CD8-positive, alpha-beta memory T cell (primary cell): ENCODE results near the gene BRSK2. TPM values are rescaled to one million over a fixed set of nuclear protein-coding genes. Genes with fewer than 3 reads are reported as not detected.
"Not testable (repeated sequence)": the region's sequence is repeated elsewhere in the genome, so short reads cannot be mapped to it uniquely, and the experiment has no call there.

Experiments used
- CTCF ChIA-PET: fragments of 350-600 bp; sonication (Branson Sonifier 250); formaldehyde crosslinking; loops from one replicate; lab custom pipeline; 2021; ENCODE audit warnings: antibody characterized with exemption; lab: Charles Lee
- POLR2A ChIA-PET: fragments of 350-600 bp; sonication (Branson Sonifier 250); formaldehyde crosslinking; loops from one replicate; lab custom pipeline; 2021; ENCODE audit warnings: antibody characterized with exemption; lab: Charles Lee
- DNase-seq, 5 donors: peaks; one replicate each; pipeline versions ENCODE4 v3.0.0 to v3.0.0-alpha.2; 2020 to 2022; ENCODE audit warnings: mixed read lengths in 1 of 5
- H3K27ac ChIP-seq: one replicate; pipeline ENCODE4 v1.7.0; 2013; ENCODE audit warnings: low read depth, mild to moderate bottlenecking, low read length, moderate library complexity
- H3K27me3 ChIP-seq: 2 replicates; pipeline ENCODE4 v1.7.0; 2013; ENCODE audit warnings: low read length, mild to moderate bottlenecking; ENCODE audit not compliant: insufficient read depth, poor library complexity, severe bottlenecking
- H3K36me3 ChIP-seq: 2 replicates; pipeline ENCODE4 v1.7.0; 2013; ENCODE audit warnings: mild to moderate bottlenecking, low read length, moderate library complexity; ENCODE audit not compliant: insufficient read depth
- H3K4me1 ChIP-seq: 2 replicates; pipeline ENCODE4 v1.7.0; 2013; ENCODE audit warnings: mild to moderate bottlenecking, low read length, moderate library complexity; ENCODE audit not compliant: insufficient read depth
- H3K4me3 ChIP-seq: 2 replicates; pipeline ENCODE4 v1.7.0; 2013; ENCODE audit warnings: mild to moderate bottlenecking, low read length
- H3K9me3 ChIP-seq: 2 replicates; pipeline ENCODE4 v1.7.0; 2013; ENCODE audit warnings: mild to moderate bottlenecking, low read length
- H3K27ac Mint-ChIP-seq, 8 donors: one replicate each; pipeline ENCODE4 v1.8.0; 2020 to 2021; ENCODE audit warnings: mixed read lengths in 8 of 8, mild to moderate bottlenecking in 6 of 8, inconsistent platforms in 3 of 8, moderate library complexity in 3 of 8
- H3K27me3 Mint-ChIP-seq, 2 donors: one replicate each; pipeline ENCODE4 v1.8.0; 2020 to 2021; ENCODE audit warnings: mixed read lengths in 2 of 2, mild to moderate bottlenecking in 1 of 2, moderate library complexity in 1 of 2
- H3K36me3 Mint-ChIP-seq, 3 donors: one replicate each; pipeline ENCODE4 v1.8.0; 2020 to 2021; ENCODE audit warnings: mixed read lengths in 3 of 3, inconsistent platforms in 1 of 3, mild to moderate bottlenecking in 1 of 3
- H3K4me1 Mint-ChIP-seq, 3 donors: one replicate each; pipeline ENCODE4 v1.8.0; 2020 to 2021; ENCODE audit warnings: mixed read lengths in 3 of 3, inconsistent platforms in 1 of 3, mild to moderate bottlenecking in 1 of 3
- H3K4me3 Mint-ChIP-seq, 7 donors: one replicate each; pipeline ENCODE4 v1.8.0; 2020 to 2021; ENCODE audit warnings: mixed read lengths in 7 of 7, mild to moderate bottlenecking in 6 of 7, moderate library complexity in 4 of 7, inconsistent platforms in 2 of 7
- H3K9me3 Mint-ChIP-seq, 5 donors: one replicate each; pipeline ENCODE4 v1.8.0; 2020 to 2022; ENCODE audit warnings: mixed read lengths in 5 of 5, mild to moderate bottlenecking in 3 of 5, moderate library complexity in 2 of 5, inconsistent platforms in 1 of 5
- polyA plus RNA-seq: library from polyadenylated mRNA; unstranded; fragments of 300-500 nt; fragmentation: Illumina TruSeq; gene quantifications from one replicate; pipeline ENCODE4 v1.2.3, GENCODE V29; 2021
- total RNA-seq, 2 experiments: library from RNA; stranded (reverse); gene quantifications; one replicate each; pipeline ENCODE4 v1.2.3, GENCODE V29; 2021

BRSK2 gene
- total and polyA plus RNA-seq, 3 experiments from 2014 or later = 0.23 to 0.59 (median 0.35) TPM

DNA sequence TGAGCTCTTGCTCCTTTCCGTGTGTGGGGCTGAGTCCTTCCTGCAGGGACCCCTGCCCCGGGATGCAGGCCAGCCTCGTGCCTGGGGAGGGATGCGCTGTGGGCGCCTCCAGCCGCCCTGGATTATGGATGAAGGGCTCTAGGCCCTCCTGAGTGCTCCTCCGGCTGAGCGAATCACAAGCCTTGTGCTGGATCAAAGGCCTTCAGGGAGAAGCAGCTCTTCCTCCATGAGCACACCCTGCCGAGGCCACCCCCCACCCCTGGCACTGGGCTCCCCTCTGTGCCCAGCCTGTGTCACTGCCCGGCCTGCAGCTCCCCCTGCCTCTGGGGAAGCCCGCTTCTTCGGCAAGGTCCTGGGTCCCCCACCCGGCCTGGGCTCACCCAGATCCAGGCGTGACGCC is 43.8 kb downstream of the BRSK2 start:
- Mint-ChIP-seq H3K27ac (no peak overlapping the region), H3K4me1 (no peaks in the 10 kb centered on the region), H3K9me3 (no peaks in the 10 kb centered on the region), H3K27me3 (no peaks in the 10 kb centered on the region), H3K36me3 (no peaks in the 10 kb centered on the region), H3K4me3 (no peak overlapping the region)
- Histone ChIP-seq H3K9me3 (no peaks in the 10 kb centered on the region), H3K4me3 (no peak overlapping the region), H3K27me3 (no peaks in the 10 kb centered on the region), H3K4me1 (no peaks in the 10 kb centered on the region), H3K27ac (no peak overlapping the region), H3K36me3 (no peaks in the 10 kb centered on the region)
- ChIA-PET POLR2A (interaction anchor here (0.5 kb wide), 1 partner anchor 545 kb away, joined by 7 read pairs; no protein-coding TSS in a partner anchor), CTCF (no interaction called here)
- no peak for DNase-seq

DNA sequence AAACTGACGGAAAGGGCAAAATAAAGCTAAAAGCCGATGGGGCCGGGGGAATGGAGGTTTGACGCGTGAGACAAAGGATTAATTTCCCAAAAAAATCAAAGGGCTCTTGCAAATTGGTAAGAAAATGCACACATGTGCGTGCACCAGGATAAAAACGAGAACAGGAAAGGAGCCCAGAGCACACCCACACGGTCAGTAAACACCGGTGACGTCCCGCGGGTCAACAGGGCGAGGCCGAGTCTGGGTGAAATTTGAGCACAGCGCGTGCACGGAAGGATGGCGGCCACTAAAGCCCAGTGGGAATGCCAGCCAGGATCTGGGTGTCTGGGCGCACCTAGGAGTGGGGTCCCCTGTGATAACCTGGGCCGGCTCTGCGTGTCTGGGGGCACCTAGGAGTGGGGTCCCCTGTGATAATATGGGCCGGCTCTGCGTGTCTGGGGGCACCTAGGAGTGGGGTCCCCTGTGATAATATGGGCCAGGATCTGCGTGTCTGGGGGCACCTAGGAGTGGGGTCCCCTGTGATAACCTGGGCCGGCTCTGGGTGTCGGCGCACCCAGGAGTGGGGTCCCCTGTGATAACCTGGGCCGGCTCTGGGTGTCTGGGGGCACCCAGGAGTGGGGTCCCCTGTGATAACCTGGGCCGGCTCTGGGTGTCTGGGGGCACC is 44.4 kb downstream of the BRSK2 start:
- H3K27me3 Mint-ChIP-seq = no peaks in the 10 kb centered on the region
- no peaks in the 10 kb centered on the region for H3K9me3 Mint-ChIP-seq
- H3K27ac Mint-ChIP-seq = no peak overlapping the region
- Histone ChIP-seq H3K4me1 (no peaks in the 10 kb centered on the region), H3K36me3 (no peaks in the 10 kb centered on the region), H3K4me3 (no peak overlapping the region), H3K27ac (no peak overlapping the region), H3K9me3 (no peaks in the 10 kb centered on the region), H3K27me3 (no peaks in the 10 kb centered on the region)
- no peak overlapping the region for H3K4me3 Mint-ChIP-seq
- no peaks in the 10 kb centered on the region for H3K36me3 Mint-ChIP-seq
- CTCF ChIA-PET = no interaction called here
- POLR2A ChIA-PET = no interaction called here
- no peaks in the 10 kb centered on the region for H3K4me1 Mint-ChIP-seq
- DNase-seq = no peak

DNA sequence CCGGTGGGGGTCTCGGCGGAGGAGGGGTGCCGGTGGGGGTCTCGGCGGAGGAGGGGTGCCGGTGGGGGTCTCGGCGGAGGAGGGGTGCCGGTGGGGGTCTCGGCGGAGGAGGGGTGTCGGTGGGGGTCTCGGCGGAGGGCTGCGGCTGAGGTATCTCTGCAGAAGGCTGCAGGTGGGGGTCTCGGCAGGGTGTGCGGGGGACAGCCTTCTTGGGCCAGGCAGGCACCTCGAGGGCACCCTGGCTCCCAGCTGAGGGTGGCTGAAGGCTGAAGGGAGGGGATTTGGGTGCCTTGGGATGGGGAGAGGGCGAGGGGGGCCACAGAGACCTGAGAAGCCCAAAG is 45.7 kb downstream of the BRSK2 start:
- H3K4me1 Mint-ChIP-seq = not testable (repeated sequence)
- peak overlapping the region in 1 of 8 donors; percentile 47 for H3K27ac Mint-ChIP-seq

GRCh38 chr11:1435820-1436467 is 46.2 kb downstream of the BRSK2 start:
- Mint-ChIP-seq H3K4me3 (no peak overlapping the region), H3K4me1 (no peaks in the 10 kb centered on the region), H3K36me3 (no peaks in the 10 kb centered on the region), H3K9me3 (no peaks in the 10 kb centered on the region), H3K27me3 (no peaks in the 10 kb centered on the region), H3K27ac (peak overlapping the region in 1 of 8 donors; percentile 47)
- H3K9me3 ChIP-seq = no peaks in the 10 kb centered on the region
- ChIA-PET POLR2A (interaction anchor here (0.6 to 0.7 kb wide), 2 partner anchors 23 to 34 kb away, joined by 3 to 4 read pairs; no protein-coding TSS in a partner anchor), CTCF (interaction anchor here (1.6 kb wide), 1 partner anchor 8 kb away, joined by 3 read pairs; no protein-coding TSS in a partner anchor)
- DNase-seq = no peak
- no peaks in the 10 kb centered on the region for H3K27me3 ChIP-seq
- no peaks in the 10 kb centered on the region for H3K36me3 ChIP-seq
- no peak overlapping the region for H3K4me3 ChIP-seq
- H3K4me1 ChIP-seq = no peaks in the 10 kb centered on the region
- no peak overlapping the region for H3K27ac ChIP-seq

More for the DNA sequence above, 45.7 kb downstream of the BRSK2 start:
- H3K27me3 ChIP-seq, H3K4me3 ChIP-seq, H3K9me3 Mint-ChIP-seq, H3K4me1 ChIP-seq, H3K9me3 ChIP-seq, H3K27ac ChIP-seq, H3K27me3 Mint-ChIP-seq, H3K36me3 ChIP-seq, DNase-seq, H3K4me3 Mint-ChIP-seq, H3K36me3 Mint-ChIP-seq, POLR2A ChIA-PET: not testable (repeated sequence)
- CTCF ChIA-PET = interaction anchor here (1.6 kb wide), 1 partner anchor 8 kb away, joined by 3 read pairs; no protein-coding TSS in a partner anchor

DNA sequence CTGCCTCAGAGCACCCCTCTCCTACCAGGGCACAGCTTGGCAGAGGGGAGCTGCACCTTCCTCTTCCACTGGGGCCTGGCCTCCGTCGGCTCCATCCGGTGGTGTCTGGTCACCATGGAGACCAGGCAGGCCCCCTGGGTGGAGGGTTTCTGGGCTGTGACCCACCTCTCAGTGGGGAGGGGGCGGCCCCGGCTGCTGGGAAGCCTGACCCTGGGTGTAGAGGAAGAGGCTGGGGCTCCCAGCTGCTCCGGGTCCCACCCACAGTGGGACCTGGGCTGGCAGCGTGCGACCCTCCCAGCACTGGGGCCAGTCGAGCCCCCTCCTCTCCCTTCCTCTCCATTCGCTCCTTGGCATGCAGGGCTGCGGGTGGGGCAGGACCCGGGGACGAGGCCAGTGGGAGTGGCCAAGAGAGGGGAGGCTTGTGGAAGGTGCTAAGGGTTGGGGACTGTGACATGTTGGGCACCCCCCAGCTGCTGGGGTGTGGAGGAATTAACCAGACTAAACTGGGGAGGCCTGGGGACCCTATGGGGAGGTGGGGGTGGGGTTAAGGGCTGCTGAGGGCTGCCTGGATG is 46.8 kb downstream of the BRSK2 start:
- POLR2A ChIA-PET = interaction anchor here (0.6 to 0.7 kb wide), 2 partner anchors 22 to 33 kb away, joined by 3 to 4 read pairs; no protein-coding TSS in a partner anchor
- Mint-ChIP-seq H3K27me3 (no peaks in the 10 kb centered on the region), H3K4me3 (no peak overlapping the region), H3K36me3 (no peaks in the 10 kb centered on the region), H3K9me3 (no peaks in the 10 kb centered on the region), H3K27ac (no peak overlapping the region), H3K4me1 (no peaks in the 10 kb centered on the region)
- H3K36me3 ChIP-seq = no peaks in the 10 kb centered on the region
- H3K9me3 ChIP-seq = no peaks in the 10 kb centered on the region
- DNase-seq = no peak
- no peak overlapping the region for H3K27ac ChIP-seq
- no peak overlapping the region for H3K4me3 ChIP-seq
- H3K27me3 ChIP-seq = no peaks in the 10 kb centered on the region
- no peaks in the 10 kb centered on the region for H3K4me1 ChIP-seq
- CTCF ChIA-PET = interaction anchor here (1.6 kb wide), 1 partner anchor 9 kb away, joined by 3 read pairs; no protein-coding TSS in a partner anchor

- no peak overlapping the region for H3K4me3 ChIP-seq
- ChIA-PET CTCF (no interaction called here), POLR2A (no interaction called here)
- H3K9me3 ChIP-seq = no peaks in the 10 kb centered on the region
- Mint-ChIP-seq H3K36me3 (no peaks in the 10 kb centered on the region), H3K9me3 (no peaks in the 10 kb centered on the region), H3K4me1 (no peaks in the 10 kb centered on the region), H3K27me3 (no peaks in the 10 kb centered on the region), H3K4me3 (no peak overlapping the region), H3K27ac (no peak overlapping the region)
- H3K4me1 ChIP-seq = no peaks in the 10 kb centered on the region
- H3K27ac ChIP-seq = no peak overlapping the region
- no peaks in the 10 kb centered on the region for H3K27me3 ChIP-seq
- DNase-seq = no peak
- H3K36me3 ChIP-seq = no peaks in the 10 kb centered on the region
These were observed 47.8 kb downstream of the BRSK2 start for GRCh38 chr11:1437500-1437899.

- Mint-ChIP-seq H3K4me1 (no peaks in the 10 kb centered on the region), H3K36me3 (no peaks in the 10 kb centered on the region), H3K27me3 (no peaks in the 10 kb centered on the region), H3K9me3 (no peaks in the 10 kb centered on the region), H3K27ac (no peak overlapping the region), H3K4me3 (no peak overlapping the region)
- Histone ChIP-seq H3K4me3 (no peak overlapping the region), H3K9me3 (no peaks in the 10 kb centered on the region), H3K27me3 (no peaks in the 10 kb centered on the region), H3K4me1 (no peaks in the 10 kb centered on the region), H3K27ac (no peak overlapping the region), H3K36me3 (no peaks in the 10 kb centered on the region)
- DNase-seq = no peak
- ChIA-PET POLR2A (no interaction called here), CTCF (no interaction called here)
These were observed 48.7 kb downstream of the BRSK2 start for GRCh38 chr11:1438261-1438966.

DNA sequence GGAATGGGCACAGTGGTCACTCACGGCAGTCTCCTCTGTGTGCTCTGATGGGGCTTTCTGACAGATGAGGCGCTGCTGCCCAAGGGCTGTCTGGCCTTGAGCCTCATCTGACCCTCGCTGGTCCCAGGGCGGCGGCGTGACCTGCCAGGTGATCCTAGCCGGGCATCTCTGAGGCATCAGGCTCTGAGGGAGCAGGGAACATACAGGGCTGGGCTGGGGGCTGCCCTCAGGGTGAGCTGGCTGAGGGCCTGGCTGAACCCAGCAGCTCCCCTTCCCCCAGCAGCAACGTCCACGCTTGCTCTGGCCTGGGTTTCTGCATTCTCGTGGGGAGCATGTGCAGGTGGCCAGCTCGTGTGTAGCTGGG is 49.2 kb downstream of the BRSK2 start:
- Mint-ChIP-seq H3K4me3 (no peak overlapping the region), H3K4me1 (no peaks in the 10 kb centered on the region), H3K36me3 (no peaks in the 10 kb centered on the region), H3K27ac (no peak overlapping the region), H3K27me3 (no peaks in the 10 kb centered on the region), H3K9me3 (no peaks in the 10 kb centered on the region)
- no peaks in the 10 kb centered on the region for H3K9me3 ChIP-seq
- no peak overlapping the region for H3K4me3 ChIP-seq
- H3K36me3 ChIP-seq = no peaks in the 10 kb centered on the region
- ChIA-PET POLR2A (no interaction called here), CTCF (no interaction called here)
- no peaks in the 10 kb centered on the region for H3K4me1 ChIP-seq
- no peaks in the 10 kb centered on the region for H3K27me3 ChIP-seq
- no peak overlapping the region for H3K27ac ChIP-seq
- DNase-seq = no peak
